WERI-Rb-1 (cell line): ENCODE results near the gene TBKBP1.

ENCODE experiments used
- DNase-seq: peaks from one replicate; pipeline ENCODE4 v3.0.0-alpha.2; 2020
- H3K27ac ChIP-seq: fragments of 250-450 bp; sonication (Bioruptor Pico); 2 replicates; pipeline ENCODE4 v1.5.1; 2020; ENCODE audit warnings: mild to moderate bottlenecking, moderate library complexity
- H3K27me3 ChIP-seq: fragments of 250-450 bp; sonication (Bioruptor Pico); 2 replicates; pipeline ENCODE4 v1.5.1; 2021; ENCODE audit warnings: mild to moderate bottlenecking, low read depth, moderate library complexity; ENCODE audit not compliant: insufficient read depth, severe bottlenecking
- H3K36me3 ChIP-seq: fragments of 250-450 bp; sonication (Bioruptor Pico); 2 replicates; pipeline ENCODE4 v1.5.1; 2020; ENCODE audit warnings: mild to moderate bottlenecking, moderate library complexity
- H3K4me3 ChIP-seq: 2 replicates; pipeline ENCODE4 v1.5.1; 2011; ENCODE audit warnings: low read depth, mild to moderate bottlenecking, control low read depth, low read length
- H3K9me3 ChIP-seq: fragments of 250-450 bp; sonication (Bioruptor Pico); 2 replicates; pipeline ENCODE4 v1.5.1; 2021; ENCODE audit warnings: mild to moderate bottlenecking, moderate library complexity; ENCODE audit not compliant: severe bottlenecking
- TF ChIP-seq, protein P1 (sequence below): IDR thresholded peaks from 2 replicates; pipeline ENCODE4 v1.5.1; 2011; ENCODE audit warnings: low read depth, mild to moderate bottlenecking, control low read depth, inconsistent platforms, low read length

The TBKBP1 gene

DNA sequence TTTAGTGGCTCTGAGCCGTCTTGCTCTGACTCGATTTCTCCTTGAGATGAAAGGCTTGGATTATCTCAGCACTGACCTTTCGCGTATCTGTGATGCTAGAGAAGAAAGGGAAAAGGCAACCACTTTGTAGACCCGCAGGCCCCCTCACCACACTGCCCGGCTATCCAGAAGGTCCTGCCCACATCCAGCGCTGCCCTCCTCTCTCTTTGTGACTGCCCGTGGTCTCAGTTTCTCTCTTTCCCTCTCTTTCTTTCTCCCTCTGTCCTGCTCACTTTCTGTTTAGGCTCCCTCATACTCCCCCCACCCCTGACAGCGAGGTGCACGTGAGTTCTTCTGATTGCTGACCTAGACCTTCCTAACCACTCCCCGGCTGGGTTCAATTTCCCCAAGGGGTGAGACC lies 26.2 kb downstream of the TBKBP1 start:
- no peak overlapping the region for H3K27ac ChIP-seq
- DNase-seq = no peak
- TF ChIP-seq, protein P1, sequence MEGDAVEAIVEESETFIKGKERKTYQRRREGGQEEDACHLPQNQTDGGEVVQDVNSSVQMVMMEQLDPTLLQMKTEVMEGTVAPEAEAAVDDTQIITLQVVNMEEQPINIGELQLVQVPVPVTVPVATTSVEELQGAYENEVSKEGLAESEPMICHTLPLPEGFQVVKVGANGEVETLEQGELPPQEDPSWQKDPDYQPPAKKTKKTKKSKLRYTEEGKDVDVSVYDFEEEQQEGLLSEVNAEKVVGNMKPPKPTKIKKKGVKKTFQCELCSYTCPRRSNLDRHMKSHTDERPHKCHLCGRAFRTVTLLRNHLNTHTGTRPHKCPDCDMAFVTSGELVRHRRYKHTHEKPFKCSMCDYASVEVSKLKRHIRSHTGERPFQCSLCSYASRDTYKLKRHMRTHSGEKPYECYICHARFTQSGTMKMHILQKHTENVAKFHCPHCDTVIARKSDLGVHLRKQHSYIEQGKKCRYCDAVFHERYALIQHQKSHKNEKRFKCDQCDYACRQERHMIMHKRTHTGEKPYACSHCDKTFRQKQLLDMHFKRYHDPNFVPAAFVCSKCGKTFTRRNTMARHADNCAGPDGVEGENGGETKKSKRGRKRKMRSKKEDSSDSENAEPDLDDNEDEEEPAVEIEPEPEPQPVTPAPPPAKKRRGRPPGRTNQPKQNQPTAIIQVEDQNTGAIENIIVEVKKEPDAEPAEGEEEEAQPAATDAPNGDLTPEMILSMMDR = no peak
- H3K36me3 ChIP-seq = no peaks in the 10 kb centered on the region
- H3K9me3 ChIP-seq = no peaks in the 10 kb centered on the region
- no peak overlapping the region for H3K4me3 ChIP-seq
- H3K27me3 ChIP-seq = no peaks in the 10 kb centered on the region

DNA sequence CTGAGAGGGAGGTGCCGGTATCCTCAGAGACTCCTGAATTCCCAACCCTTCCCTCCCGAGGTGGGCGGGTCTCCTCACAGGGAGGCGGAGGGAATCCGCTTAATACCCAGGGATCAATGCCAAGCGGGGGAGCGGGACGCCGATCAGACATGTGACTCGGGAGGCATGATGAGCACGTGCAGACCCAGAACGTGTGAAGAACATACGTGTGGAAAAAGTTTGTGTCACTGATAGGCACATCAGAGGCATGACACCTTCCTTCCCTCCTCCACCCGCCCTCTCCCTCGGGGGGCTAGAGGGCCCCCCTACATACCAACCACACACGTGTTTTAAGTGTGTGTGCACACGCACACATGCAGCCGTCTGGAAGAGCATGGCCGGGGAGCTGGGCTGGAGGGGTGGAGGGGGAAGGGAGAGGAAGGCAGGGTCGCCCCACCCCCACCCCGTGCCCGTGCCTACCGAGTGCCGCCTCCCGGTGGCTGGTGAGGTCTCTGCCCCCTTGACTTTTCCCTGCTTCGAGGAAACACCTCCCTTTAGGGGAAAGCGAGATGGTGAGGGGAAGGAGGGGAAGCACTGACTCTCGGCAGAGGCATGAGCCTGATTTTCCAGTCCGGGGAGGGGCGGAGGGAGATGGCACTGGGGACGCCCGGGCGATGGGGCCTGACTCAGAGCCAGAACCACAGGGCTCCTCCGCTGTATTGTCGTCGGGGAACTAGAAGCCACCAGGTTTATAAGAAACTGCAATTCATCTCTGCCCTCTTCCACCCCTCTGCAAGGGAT lies 27.0 kb downstream of the TBKBP1 start:
- no peaks in the 10 kb centered on the region for H3K27me3 ChIP-seq
- TF ChIP-seq, protein P1 = peak; percentile 44
- no peak overlapping the region for H3K4me3 ChIP-seq
- DNase-seq = peak; percentile 57
- no peak overlapping the region for H3K27ac ChIP-seq
- H3K9me3 ChIP-seq = no peaks in the 10 kb centered on the region
- no peaks in the 10 kb centered on the region for H3K36me3 ChIP-seq

DNA sequence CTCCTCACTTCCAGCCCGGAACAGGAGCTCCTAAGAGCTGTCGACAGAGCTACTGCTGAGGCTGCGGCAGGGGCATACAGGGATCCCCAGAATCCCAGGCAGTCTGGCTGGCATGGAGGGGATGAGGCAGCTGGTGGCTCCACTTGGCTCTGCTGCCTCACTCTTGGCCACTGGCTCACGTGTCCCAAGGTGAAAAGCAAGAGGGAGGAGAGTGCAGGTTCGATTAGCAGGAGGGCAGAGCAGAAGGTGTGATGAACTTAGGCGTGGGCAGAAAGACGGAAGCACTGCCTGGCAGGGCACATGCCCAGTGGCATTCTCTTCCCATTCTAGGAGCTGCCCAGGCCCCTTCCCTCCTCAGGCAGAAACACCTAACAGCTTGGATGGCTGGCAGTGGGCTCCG lies 27.8 kb downstream of the TBKBP1 start:
- H3K4me3 ChIP-seq = no peak overlapping the region
- no peaks in the 10 kb centered on the region for H3K27me3 ChIP-seq
- no peak for DNase-seq
- TF ChIP-seq, protein P1 = no peak
- no peaks in the 10 kb centered on the region for H3K36me3 ChIP-seq
- H3K27ac ChIP-seq = no peak overlapping the region
- no peaks in the 10 kb centered on the region for H3K9me3 ChIP-seq

DNA sequence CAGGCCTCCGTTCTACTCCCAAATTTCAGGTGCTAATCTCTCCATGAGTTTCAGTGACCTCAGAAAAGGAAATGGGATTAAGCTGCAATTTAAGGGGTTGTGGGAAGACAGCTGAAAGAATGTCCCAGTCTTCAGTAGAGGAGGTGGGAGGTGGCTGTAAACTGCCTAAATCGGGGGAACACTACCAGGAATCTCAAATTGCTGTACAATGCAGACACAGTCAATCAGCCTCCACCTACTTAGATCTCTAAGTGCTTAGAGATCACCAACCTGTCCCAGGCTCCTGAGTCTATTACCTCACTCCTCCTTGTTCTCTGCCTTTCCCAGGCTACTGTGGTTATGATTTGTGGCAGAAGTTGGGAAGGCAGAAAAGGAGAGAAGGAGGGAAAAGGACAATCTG lies 30.7 kb downstream of the TBKBP1 start:
- H3K9me3 ChIP-seq = no peaks in the 10 kb centered on the region
- H3K27me3 ChIP-seq = no peaks in the 10 kb centered on the region
- no peak overlapping the region for H3K4me3 ChIP-seq
- H3K27ac ChIP-seq = no peak overlapping the region
- no peaks in the 10 kb centered on the region for H3K36me3 ChIP-seq
- no peak for DNase-seq
- TF ChIP-seq, protein P1 = no peak

DNA sequence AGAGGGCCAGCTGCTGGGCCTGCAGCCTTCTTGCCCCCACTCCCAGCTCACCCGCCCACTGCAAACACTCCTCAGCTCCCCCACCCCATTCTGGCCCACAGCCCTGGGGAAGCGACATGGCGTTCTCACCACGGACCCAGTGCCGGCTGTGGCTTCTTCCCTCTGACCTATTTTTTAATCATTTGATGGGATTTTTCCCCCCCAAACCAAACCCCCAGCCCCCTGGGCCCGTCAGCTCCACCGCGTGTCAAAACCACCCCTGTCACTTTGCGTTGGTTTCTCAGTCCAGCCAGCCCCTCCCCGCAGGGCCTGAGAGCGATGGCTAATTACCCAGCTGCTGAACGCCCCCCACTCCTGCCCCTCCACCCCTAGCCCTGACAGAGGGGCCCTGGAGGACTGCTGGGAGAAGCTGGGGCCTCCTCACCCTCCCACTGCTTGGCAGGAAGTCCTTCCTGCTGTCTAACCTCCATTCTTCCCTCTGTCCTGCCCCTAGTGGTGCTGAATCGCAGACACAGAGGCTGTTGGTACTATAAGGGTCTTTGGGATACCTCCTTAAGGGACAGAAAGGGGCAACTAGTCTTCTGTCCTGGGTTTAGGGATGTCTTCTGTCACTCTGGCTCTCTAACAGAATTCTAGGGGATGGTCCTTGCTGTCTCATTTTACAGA lies 31.6 kb downstream of the TBKBP1 start:
- Histone ChIP-seq H3K27me3 (no peaks in the 10 kb centered on the region), H3K36me3 (no peaks in the 10 kb centered on the region), H3K9me3 (no peaks in the 10 kb centered on the region), H3K4me3 (no peak overlapping the region), H3K27ac (no peak overlapping the region)
- no peak for DNase-seq
- TF ChIP-seq, protein P1 = 0 out of 2 replicates have a peak, but pooled peaks have one; percentile 33
